ENCODE results near the gene RFX1.

GRCh38 chr19:13951799-13952153 lies 54.3 kb downstream of the RFX1 start:
- TF ChIP-seq CTCF (IDR thresholded peaks at IDR 0.05 in 4 of 5, conservative IDR thresholded peaks at IDR 0.05 in 1 of 5), result no peak
- TF ChIP-seq POLR2A (IDR thresholded peaks at IDR 0.05), result no peak

All from gastrocnemius medialis (tissue), 4 donors.